ENCODE data around the gene SLC1A2. TPM values are rescaled to one million over a fixed set of nuclear protein-coding genes. Genes with fewer than 3 reads are reported as not detected.

Gene SLC1A2
- total RNA-seq, 1 donor from 2014 or later = 1.9 TPM

- no peaks in the 10 kb centered on the region for H3K36me3 Mint-ChIP-seq
- peaks cover 7% of the 10 kb centered on the region for H3K4me1 Mint-ChIP-seq
- no peak for TF ChIP-seq CTCF (IDR thresholded peaks at IDR 0.05; ENCODE audit: unreplicated experiment)
- H3K9me3 Mint-ChIP-seq = no peaks in the 10 kb centered on the region
- DNase-seq (ENCODE audit: low spot score in 2 of 2, unreplicated experiment in 2 of 2) = no peak
- H3K27ac Mint-ChIP-seq = no peak overlapping the region
- peaks cover 4% of the 10 kb centered on the region for H3K27me3 Mint-ChIP-seq (ENCODE audit: low read depth)
- H3K4me3 Mint-ChIP-seq = no peak overlapping the region
These were observed 40.1 kb upstream of the SLC1A2 start for GRCh38 chr11:35459489-35459888.

- no peak for DNase-seq (ENCODE audit: low spot score in 2 of 2, unreplicated experiment in 2 of 2)
- TF ChIP-seq CTCF (IDR thresholded peaks at IDR 0.05; ENCODE audit: unreplicated experiment) = no peak
- no peaks in the 10 kb centered on the region for H3K36me3 Mint-ChIP-seq
- no peak overlapping the region for H3K4me3 Mint-ChIP-seq
- no peak overlapping the region for H3K27ac Mint-ChIP-seq
- no peaks in the 10 kb centered on the region for H3K9me3 Mint-ChIP-seq
- peaks cover 14% of the 10 kb centered on the region for H3K4me1 Mint-ChIP-seq
- peaks cover 4% of the 10 kb centered on the region for H3K27me3 Mint-ChIP-seq (ENCODE audit: low read depth)
These were observed 39.5 kb upstream of the SLC1A2 start for GRCh38 chr11:35458846-35459245.

- peaks cover 4% of the 10 kb centered on the region for H3K27me3 Mint-ChIP-seq (ENCODE audit: low read depth)
- H3K36me3 Mint-ChIP-seq = peaks cover 11% of the 10 kb centered on the region
- H3K27ac Mint-ChIP-seq = no peak overlapping the region
- H3K9me3 Mint-ChIP-seq = peaks cover 13% of the 10 kb centered on the region
- TF ChIP-seq CTCF (IDR thresholded peaks at IDR 0.05; ENCODE audit: unreplicated experiment) = no peak
- no peak overlapping the region for H3K4me3 Mint-ChIP-seq
- DNase-seq (ENCODE audit: low spot score in 2 of 2, unreplicated experiment in 2 of 2) = no peak
- H3K4me1 Mint-ChIP-seq = peaks cover 20% of the 10 kb centered on the region
These were observed 35.0 kb upstream of the SLC1A2 start for GRCh38 chr11:35454362-35454761.

GRCh38 chr11:35436581-35437250, 17.4 kb upstream of the SLC1A2 start:
- no peak for DNase-seq (ENCODE audit: low spot score in 2 of 2, unreplicated experiment in 2 of 2)
- H3K9me3 Mint-ChIP-seq = no peaks in the 10 kb centered on the region
- H3K4me3 Mint-ChIP-seq = no peak overlapping the region
- H3K27ac Mint-ChIP-seq = no peak overlapping the region
- no peak for TF ChIP-seq CTCF (IDR thresholded peaks at IDR 0.05; ENCODE audit: unreplicated experiment)
- H3K27me3 Mint-ChIP-seq (ENCODE audit: low read depth) = peaks cover 45% of the 10 kb centered on the region
- H3K4me1 Mint-ChIP-seq = no peaks in the 10 kb centered on the region
- peaks cover 6% of the 10 kb centered on the region for H3K36me3 Mint-ChIP-seq

- H3K27ac Mint-ChIP-seq = no peak overlapping the region
These were observed 14.2 kb upstream of the SLC1A2 start for GRCh38 chr11:35433588-35433987.

More at GRCh38 chr11:35433588-35433987, 14.2 kb upstream of the SLC1A2 start:
- Mint-ChIP-seq H3K36me3 (peaks cover 6% of the 10 kb centered on the region), H3K27me3 (ENCODE audit: low read depth) (peaks cover 40% of the 10 kb centered on the region), H3K9me3 (no peaks in the 10 kb centered on the region), H3K4me3 (no peak overlapping the region), H3K4me1 (no peaks in the 10 kb centered on the region)
- no peak for TF ChIP-seq CTCF (IDR thresholded peaks at IDR 0.05; ENCODE audit: unreplicated experiment)
- no peak for DNase-seq (ENCODE audit: low spot score in 2 of 2, unreplicated experiment in 2 of 2)

All from mesothelial cell of epicardium (in vitro differentiated cells).